ENCODE results near the gene PSMC5.
"Not testable (repeated sequence)": the region's sequence is repeated elsewhere in the genome, so short reads cannot be mapped to it uniquely, and the experiment has no call there.

DNA sequence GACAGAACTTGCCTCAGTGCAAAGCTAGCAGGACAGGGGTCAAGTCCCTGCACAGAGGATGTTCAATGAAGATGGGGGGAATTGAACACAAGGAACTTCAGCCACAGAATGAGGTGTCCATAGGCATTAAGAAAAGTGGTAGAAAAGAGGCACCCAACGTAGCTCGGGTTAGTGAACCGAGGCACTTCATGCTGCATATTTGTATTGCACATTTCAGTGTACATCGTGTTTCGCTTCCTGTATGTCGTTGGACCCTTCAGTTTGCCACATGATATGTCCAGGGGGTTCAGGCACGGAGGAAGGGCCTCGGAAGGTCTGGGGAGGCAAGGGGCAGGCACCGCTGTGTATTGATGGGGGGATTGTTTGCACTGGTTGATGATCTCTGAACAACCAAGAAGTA lies 51.2 kb downstream of the PSMC5 start:
- TF ChIP-seq, protein P1, sequence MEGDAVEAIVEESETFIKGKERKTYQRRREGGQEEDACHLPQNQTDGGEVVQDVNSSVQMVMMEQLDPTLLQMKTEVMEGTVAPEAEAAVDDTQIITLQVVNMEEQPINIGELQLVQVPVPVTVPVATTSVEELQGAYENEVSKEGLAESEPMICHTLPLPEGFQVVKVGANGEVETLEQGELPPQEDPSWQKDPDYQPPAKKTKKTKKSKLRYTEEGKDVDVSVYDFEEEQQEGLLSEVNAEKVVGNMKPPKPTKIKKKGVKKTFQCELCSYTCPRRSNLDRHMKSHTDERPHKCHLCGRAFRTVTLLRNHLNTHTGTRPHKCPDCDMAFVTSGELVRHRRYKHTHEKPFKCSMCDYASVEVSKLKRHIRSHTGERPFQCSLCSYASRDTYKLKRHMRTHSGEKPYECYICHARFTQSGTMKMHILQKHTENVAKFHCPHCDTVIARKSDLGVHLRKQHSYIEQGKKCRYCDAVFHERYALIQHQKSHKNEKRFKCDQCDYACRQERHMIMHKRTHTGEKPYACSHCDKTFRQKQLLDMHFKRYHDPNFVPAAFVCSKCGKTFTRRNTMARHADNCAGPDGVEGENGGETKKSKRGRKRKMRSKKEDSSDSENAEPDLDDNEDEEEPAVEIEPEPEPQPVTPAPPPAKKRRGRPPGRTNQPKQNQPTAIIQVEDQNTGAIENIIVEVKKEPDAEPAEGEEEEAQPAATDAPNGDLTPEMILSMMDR (conservative IDR thresholded peaks at IDR 0.05; ENCODE audit: low read length) = not testable (repeated sequence)
- TF ChIP-seq EZH2phosphoT487 (IDR thresholded peaks at IDR 0.05; ENCODE audit: borderline replicate concordance, low read depth, low read length) = not testable (repeated sequence)

All from OCI-LY7 (cell line).